ENCODE results near the gene TFEC.
"Not testable (repeated sequence)": the region's sequence is repeated elsewhere in the genome, so short reads cannot be mapped to it uniquely, and the experiment has no call there.

Gene TFEC, protein sequence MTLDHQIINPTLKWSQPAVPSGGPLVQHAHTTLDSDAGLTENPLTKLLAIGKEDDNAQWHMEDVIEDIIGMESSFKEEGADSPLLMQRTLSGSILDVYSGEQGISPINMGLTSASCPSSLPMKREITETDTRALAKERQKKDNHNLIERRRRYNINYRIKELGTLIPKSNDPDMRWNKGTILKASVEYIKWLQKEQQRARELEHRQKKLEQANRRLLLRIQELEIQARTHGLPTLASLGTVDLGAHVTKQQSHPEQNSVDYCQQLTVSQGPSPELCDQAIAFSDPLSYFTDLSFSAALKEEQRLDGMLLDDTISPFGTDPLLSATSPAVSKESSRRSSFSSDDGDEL

DNA sequence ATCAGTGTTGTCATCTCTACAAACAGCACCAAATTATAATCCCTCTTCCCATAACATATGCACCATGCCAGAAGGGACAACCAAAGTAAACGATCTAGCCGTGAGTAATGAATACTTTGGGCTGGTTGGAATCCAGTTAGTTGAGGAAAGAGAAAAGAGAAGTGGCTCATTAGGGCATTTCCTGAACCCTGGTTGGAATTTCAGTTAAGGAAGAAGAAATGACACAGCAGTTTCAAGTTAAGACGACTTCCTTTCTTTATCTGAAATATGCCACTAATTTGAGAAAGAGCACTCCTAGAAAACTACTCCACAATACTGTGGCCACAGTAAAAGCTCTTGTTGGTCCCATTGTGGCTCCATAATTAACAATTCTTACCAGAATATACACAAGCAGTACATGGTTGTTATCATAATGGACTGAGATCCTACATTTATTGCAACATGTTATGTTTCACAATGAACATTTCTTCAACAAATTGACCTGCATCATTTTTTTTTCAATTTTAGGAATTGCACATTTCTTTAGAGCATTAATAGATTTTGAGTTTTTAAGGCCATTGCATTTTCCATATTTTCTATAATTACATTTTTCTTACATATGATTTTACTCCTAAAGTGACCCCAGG is at the start of gene TFEC:
TSS of gene TFEC (minus strand) at position 113 of the 626 bp plus-strand sequence. CDS start 46,322 bp downstream, outside the sequence.
- DNase-seq (ENCODE audit: low spot score) = peak; percentile 5

DNA sequence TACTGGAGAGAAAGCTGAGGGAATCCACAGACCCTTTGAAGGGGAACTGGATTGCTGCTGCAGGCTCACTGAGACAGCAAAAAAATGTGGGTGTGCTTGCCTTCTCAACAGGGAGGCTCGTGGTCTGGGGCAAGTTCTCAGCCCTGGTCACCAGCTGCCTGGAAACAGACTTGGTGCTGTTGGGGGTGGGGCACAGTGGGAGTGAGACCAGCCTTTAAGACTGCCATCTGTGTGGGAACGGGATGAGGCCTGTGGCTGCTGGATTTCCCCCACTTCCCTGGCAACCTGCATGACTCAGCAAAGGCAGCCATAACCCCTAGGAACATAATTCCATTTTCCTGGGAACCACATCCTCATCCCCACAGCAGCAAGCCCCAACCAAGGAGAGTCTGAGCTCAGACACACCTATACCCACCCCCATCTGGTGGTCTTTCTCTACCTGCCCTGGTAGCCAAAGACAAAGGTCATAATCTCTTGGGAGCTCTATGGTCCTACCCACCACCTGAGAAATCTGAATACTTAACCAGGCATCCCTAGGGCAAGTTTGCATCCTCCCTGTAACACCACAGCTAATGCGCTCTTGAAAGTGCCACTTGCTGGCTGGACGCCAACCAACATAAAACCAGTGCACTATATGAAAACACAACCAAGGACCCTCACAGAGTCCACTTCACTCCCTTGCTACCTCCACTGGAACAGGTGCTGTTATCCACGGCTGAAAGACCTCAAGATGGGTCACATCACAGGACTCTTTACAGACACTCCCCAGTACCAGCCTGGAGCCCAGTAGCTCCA is 45.0 kb upstream of the TFEC start:
- no peak for DNase-seq (ENCODE audit: low spot score)

DNA sequence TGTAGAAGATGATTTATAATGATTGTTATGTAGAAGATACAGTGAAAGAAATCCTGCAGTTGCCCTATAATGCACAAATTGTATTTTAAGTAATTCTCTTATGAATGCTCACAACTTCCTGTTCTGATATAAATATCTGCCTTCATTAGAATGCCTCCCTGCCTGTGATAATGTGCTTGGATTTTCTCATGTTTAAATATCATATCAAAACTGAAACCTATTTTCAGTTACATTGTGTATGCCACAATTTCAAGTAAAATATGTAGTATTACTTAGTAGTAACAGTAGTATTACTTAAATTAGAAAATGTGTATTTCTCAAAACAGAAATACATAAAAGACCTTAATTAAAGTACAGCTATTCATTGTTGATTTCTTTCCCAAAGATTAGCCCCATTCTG is 41.1 kb upstream of the TFEC start:
- no peak for DNase-seq (ENCODE audit: low spot score)

DNA sequence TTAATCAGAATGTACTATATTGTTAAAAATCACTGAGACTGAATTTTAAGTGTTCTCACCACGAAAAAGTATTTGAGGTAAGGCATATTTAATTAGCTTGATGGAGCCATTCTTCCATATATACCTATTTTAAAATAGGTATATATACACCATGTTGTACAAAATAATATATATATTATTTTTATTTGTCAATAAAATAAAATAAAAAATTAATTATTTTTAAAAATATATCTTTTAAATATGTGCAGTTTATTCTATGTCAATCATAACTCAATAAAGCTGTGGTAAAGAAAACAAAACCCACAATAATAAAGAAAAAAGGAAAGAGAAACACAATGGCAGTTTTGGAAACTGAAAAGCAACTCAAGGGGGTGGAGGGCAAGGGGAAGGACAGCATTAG is 33.6 kb upstream of the TFEC start:
- no peak for DNase-seq (ENCODE audit: low spot score)

DNA sequence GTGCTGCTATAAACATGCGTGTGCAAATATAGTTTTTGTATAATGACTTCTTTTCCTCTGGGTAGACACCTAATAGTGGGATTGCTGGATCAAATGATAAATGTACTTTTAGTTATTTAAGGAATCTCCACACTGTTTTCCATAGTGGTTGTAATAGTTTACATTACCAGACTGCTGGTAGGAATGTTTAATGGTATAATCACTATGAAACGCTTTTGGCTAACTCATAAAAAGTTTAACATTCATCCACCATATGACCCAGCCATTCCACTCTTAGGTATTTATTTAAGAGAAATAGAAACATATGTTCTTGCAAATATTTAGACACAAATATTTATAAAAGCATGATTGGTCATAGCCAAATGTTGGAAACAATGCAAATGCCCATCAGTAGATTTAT is 32.1 kb upstream of the TFEC start:
- DNase-seq (ENCODE audit: low spot score) = no peak

DNA sequence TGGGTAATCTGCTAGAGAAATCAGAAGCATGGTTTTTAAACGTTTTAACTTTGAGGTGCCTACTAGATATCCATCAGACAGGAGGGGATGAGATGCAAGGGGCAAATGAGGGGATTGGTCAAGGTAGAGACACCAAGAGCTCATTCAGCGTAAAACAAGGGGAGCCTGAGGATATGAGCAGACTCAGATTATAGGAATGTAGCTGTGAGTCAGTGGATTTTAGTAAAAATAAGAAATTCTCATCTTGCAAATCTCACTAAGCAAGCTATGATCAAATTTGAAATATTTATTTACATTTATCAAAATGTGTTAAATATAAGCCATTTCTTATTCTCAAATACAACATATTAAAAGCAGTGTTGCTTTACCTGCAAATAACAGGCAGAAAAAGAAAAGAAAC is 21.4 kb upstream of the TFEC start:
- no peak for DNase-seq (ENCODE audit: low spot score)

DNA sequence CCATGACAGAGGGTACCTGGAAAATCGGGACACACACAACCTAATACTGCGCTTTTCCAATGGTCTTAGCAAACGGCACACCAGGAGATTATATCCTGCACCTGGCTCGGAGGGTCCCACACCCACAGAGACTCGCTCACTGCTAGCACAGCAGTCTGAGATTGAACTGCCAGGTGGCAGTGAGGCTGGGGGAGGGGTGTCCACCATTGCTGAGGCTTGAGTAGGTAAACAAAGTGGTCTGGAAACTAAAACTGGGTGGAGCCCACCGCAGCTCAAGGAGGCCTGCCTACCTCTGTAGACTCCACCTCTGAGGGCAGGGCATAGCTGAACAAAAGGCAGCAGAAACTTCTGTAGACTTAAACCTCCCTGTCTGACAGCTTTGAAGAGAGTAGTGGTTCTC is 16.7 kb upstream of the TFEC start:
- DNase-seq (ENCODE audit: low spot score) = not testable (repeated sequence)

DNA sequence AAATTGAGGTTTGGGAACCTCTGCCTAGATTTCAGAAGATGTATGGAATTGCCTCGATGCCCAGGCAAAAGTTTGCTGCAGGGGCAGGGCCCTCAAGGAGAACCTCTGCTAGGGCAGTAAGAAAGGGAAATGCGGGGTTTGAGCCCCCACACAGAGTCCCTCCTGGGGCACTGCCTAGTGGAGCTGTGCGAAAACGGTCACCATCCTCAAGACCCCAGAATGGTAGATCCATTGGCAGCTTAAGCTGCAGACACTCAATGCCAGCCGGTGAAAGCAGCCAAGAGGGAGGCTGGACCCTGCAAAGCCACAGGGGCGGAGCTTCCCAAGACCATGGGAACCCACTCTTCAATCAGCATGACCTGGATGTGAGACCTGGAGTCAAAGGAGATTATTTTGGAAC is 15.0 kb upstream of the TFEC start:
- DNase-seq (ENCODE audit: low spot score) = no peak

DNA sequence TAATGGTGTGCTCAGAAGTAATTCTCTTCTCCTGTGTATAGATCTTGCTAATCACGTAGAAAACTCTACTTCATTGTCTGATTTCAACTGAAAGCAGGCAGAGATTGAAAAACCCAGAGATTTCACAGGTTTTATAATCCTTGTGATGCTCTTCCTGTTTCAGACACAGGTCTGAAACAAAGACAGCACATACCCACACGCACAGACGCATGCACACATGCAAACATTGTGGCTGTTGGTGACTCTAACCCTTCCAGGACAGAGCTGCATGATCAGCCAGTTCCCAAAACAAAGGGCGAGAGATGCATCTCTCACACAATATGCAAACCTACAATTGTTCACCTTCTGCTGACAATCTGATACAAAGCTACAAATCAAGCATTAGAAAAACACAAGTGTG is 11.1 kb upstream of the TFEC start:
- DNase-seq (ENCODE audit: low spot score) = no peak

DNA sequence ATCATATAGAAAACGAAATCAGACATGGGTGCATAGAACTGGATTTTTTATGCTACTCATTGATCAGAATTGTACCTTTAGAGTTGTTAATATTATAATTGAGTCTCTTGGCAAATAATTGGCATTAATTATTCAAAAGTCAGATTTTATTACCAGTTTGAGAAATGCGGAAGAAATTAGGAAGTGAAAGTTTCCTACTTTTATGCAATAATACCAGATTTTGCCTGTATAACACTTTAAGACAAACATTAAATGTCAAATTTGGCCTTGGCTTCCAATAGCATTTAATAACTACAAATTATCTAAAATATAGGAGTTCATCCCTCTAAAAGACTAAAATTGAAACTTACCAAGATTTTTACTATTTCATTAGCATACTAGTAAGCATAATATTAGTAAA is 6.8 kb upstream of the TFEC start:
- no peak for DNase-seq (ENCODE audit: low spot score)

DNA sequence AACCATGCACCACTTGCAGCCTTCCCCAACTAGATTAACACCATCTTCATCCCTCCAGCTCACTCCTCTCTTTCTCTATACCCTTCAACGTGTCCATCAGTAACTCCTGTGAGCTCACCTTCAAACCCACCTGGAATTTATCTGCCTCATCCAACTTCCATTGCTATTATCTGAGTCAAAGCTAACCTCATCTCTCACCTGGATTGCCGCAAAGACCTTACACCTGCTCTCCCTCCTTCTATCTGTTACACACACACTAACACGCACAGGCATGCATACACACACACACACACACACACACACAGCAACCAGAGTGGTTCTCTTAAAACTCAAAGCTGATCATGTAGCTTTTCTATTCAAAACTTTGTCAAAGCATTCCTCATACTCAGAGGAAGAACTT is 3.8 kb upstream of the TFEC start:
- no peak for DNase-seq (ENCODE audit: low spot score)

DNA sequence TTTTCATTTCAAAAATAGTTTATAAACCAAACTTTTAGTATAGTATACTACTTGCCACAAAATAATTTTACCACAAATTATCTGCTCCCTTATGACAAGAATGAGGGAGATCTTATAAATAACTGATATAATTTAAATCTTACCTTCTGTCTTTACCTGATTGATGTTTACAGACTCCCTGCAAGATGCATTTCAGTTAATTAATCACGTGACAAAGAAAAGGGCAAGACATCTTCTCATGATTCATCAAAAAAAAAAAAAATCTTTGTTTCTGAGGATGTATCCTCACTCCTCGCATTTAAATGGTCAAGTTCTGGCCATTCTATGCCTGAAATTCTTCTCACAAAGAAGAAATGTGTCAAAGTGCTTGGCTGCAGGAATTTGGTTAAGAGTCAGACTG is 2.3 kb upstream of the TFEC start:
- no peak for DNase-seq (ENCODE audit: low spot score)

DNA sequence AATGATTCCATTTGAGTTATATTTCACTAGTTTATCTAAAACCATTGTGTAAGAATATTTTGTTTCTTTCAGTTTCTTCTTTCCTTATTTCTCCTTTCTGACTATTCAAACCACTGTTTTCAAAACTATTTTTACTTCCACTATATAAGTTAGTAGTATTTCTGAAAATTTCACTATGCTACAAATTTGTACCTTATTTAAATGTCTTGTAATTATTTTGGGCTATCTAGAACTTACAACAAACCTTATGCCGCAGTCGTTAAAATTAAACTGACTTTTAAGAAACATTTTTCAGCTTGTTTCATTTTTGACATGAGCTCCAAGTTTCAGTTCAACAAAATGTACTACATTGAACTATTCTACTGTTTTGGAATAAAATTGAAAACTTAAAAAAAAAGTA is 1.8 kb downstream of the TFEC start:
- DNase-seq (ENCODE audit: low spot score) = no peak

DNA sequence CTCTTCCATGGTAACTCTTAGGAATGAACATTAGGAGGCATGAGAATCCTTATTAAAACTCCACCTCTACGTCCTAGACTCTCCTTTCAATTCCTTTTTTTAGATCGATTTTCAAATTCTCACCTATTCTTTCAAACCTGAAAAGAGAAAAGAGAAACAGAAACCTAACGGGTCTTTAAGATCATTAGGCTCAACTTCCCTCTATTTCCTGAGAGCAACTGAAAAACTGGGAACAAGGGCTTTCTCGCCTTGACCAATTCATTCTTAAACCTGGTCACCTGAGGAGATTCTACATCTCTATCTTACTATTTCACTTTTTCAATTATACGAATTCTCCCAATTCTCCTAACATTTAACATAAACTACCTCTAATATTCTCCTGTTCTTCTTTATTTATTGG is 2.8 kb downstream of the TFEC start:
- no peak for DNase-seq (ENCODE audit: low spot score)

DNA sequence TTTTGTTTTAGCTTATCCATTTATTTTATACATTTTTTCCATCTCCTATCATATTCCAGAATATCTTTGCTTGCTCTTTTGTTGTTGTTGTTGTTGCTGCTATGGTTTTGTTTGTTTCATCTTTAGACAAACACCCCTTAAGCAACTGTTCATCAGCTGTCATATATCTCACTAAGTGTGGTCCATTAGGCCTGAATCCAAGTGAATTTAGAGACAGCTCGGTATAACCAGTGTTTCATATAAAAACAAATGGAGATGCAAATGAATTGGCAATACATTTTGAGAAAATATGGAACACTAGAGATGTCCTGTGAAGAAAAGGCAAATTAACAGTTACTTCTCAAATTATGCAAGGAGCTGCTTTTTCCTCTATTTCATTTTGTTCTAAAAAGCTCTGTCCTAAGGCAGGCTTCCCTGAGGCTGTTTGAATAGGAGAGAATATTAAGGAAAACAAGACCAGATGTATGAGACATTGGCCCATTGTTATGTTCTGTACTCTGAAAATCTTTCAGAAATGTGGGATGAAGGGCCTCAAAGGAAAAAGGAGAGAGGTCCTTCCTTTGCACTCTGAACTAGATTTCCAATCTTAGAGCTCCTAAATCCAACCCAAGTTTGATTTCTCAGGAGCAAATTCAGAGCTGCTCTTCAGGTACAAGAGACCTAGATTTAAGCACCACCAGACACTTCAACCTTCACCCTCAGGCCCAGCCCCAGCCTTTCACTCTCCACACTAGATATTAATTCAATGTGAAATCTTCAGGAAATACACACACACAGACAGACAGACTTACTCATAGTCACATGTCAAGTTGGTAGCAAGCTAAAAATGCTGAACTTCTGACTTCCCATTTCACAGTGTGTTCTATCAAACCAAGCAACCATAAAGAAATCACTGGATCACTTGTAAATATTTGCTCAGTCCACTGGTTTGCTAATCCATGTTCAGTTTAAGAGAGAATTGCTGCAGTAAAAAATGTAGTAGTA is 5.4 kb downstream of the TFEC start:
- peak; percentile 13 for DNase-seq (ENCODE audit: low spot score)

DNA sequence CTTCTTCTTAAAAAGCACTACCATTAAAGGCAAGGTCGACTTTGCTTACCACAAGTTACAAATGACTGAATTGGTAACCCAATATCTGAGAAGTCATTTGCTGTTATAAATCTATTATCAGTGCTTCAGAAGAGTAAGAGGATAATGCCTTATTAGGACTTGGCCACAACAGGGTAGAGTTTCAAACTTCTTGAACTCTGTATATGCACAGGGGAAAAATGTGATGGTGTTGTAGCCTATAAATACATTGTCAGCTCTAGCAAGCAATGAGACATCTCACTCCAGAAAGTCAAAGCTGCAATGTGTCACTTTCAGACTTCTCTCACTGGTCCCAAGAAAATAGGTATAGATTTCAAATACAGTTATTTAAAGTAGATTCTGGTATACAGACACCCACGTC is 9.3 kb downstream of the TFEC start:
- DNase-seq (ENCODE audit: low spot score) = no peak

DNA sequence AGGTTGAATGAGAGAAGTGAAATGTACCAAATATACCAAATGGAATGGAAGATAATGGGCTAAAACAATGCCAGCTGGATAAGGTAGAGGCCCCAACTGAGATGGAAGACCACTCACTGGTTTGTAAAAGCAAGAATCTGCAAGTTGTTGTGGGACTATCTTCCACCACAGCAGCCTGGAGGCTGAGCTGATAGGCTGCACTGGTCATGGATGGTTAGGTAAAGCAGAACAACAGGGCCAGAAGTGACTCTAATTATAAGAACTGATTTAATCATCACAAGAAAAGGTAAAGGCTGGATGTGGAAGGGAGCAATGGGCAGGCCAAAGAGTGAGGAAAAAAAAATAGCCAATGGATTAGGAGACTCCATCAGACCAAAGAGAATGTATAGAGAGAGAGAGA is 11.8 kb downstream of the TFEC start:
- DNase-seq (ENCODE audit: low spot score) = no peak

DNA sequence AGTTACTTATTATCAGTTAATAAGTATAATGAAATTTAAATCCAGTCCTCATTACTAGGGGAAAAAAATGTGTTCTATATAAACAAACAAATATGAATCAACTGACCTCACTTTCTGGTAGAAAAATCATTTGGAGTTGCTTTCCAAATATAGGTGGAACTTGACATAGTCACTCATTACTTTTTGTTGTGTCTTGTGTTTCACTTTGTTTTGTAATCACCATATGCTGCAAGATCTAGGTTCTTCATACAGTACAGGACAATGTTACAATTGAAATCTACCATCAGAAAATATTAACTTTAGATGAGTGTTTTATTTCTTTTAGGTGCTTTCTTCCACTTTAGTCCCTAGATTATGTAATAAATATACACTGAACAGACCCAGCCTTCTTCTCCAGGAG is 16.9 kb downstream of the TFEC start:
- DNase-seq (ENCODE audit: low spot score) = no peak

DNA sequence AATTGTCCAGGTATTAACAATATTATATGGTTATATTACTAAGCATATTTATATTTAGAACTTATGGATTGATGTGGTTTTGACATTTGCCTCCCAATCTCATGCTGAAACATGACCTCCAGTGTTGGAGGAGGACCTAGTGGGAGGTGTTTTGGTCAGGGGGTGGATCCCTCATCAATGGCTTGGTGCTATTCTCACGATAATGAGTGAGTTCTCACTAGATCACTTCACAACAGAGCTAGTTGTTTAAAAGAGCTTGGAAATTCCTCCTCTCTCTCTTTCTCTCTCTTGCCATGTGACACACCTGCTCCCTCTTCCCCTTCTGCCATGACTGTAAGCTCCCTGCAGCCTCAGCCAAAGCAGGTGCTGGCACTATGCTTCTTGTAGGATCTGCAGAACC is 19.0 kb downstream of the TFEC start:
- no peak for DNase-seq (ENCODE audit: low spot score)

DNA sequence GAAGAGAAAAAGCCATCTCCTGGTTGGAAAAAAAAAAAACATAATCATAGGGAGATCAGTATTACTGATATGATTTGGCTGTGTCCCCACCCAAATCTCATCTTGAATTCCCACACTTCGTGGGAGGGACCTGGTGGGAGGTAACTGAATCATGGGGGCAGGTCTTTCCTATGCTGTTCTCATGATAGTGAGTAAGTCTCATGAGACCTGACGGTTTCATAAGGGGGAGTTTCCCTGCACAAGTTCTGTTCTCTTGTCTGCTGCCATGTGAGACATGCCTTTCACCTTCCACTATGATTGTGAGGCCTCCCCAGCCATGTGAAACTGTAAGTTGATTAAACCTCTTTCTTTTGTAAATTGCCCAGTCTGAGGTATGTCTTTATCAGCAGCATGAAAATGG is 25.8 kb downstream of the TFEC start:
- not testable (repeated sequence) for DNase-seq (ENCODE audit: low spot score)

DNA sequence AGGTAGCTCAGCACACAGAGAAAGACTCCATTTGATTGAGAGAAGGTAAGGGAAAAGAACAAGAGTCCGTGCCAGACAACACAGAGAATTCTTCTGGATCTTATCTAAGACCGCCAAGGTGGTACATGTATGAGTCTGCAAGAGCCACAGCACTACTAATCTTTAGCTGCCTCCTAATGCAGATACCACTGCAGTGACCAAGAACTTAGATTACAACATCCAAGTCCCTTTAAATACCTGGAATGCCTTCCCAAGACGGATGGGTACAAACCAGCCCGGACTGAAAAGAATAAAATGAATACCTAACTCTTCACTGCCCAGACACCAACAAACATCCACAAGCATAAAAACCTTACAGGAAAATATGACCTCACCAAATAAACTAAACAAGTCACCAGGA is 33.3 kb downstream of the TFEC start:
- no peak for DNase-seq (ENCODE audit: low spot score)

DNA sequence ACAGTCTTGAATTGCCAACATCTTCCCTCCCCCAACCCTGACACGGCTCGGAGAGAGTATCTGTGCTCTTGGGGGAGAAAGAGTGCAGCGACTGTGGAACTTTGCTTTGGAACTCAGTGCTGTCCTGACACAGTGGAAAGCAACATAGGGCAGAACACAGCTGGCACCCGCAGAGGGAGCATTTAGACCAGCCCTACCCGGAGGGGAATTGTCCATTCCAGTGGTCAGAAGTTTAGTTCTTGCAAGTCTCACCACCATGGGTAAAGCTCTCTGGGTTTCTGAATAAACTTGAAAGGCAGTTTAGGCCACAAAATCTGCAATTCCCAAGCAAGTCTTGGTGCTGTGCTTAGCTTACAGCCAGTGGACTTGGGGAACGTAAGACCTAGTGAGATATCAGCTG is 34.9 kb downstream of the TFEC start:
- DNase-seq (ENCODE audit: low spot score) = no peak

Data from putamen (tissue), 1 donor.